IMR-90 (cell line): ENCODE measurements around the gene NAA10. TPM values are rescaled to one million over a fixed set of nuclear protein-coding genes. Genes with fewer than 3 reads are reported as not detected.

ENCODE experiments used
- ATAC-seq: fragments of 200-7000 bp; cut with Tn5 transposase; 2 replicates; pipeline ENCODE4 v1.9.1; 2020; ENCODE audit warnings: low read depth, mild to moderate bottlenecking, moderate library complexity
- BruUV-seq: library from RNA; stranded (reverse); fragments of 400-500 nt; replicated peaks from 2 replicates; lab custom pipeline; 2021; lab: Mats Ljungman, UMichigan
- CTCF ChIA-PET: fragments of 300-600 bp; formaldehyde crosslinking; extraction: SDS; loops from one replicate; lab custom pipeline; 2021; ENCODE audit warnings: antibody characterized with exemption; lab: Yijun Ruan, JAX
- POLR2A ChIA-PET: fragments of 300-600 bp; sonication (Branson Sonifier 250); formaldehyde crosslinking; loops from one replicate; lab custom pipeline; 2022; ENCODE audit warnings: antibody characterized with exemption; ENCODE audit not compliant: unreplicated experiment; lab: Charles Lee
- DNase-seq: peaks from one replicate; pipeline ENCODE4 v3.0.0; 2013
- H2AFZ ChIP-seq: replicated peaks from 2 replicates; pipeline ENCODE3; 2013; ENCODE audit warnings: low read length, mild to moderate bottlenecking; ENCODE audit not compliant: poor library complexity
- H2AK5ac ChIP-seq: 2 replicates; pipeline ENCODE4 v1.6.1; 2013; ENCODE audit warnings: low read depth, low read length, inconsistent platforms
- H2AK9ac ChIP-seq: replicated peaks from 2 replicates; pipeline ENCODE3; 2013; ENCODE audit warnings: mild to moderate bottlenecking, low read depth, low read length, moderate library complexity; ENCODE audit not compliant: poor library complexity
- H2BK120ac ChIP-seq: 2 replicates; pipeline ENCODE4 v1.6.1; 2013; ENCODE audit warnings: low read depth, low read length, inconsistent platforms
- H2BK15ac ChIP-seq: 3 replicates; pipeline ENCODE4 v1.6.1; 2013; ENCODE audit warnings: low read depth, low read length, inconsistent platforms
- H2BK20ac ChIP-seq: 2 replicates; pipeline ENCODE4 v1.6.1; 2013; ENCODE audit warnings: low read depth, mild to moderate bottlenecking, inconsistent platforms, low read length, moderate library complexity
- H2BK5ac ChIP-seq: 2 replicates; pipeline ENCODE4 v1.6.1; 2013; ENCODE audit warnings: mild to moderate bottlenecking, low read depth, low read length, inconsistent platforms; ENCODE audit not compliant: poor library complexity, severe bottlenecking
- H3K14ac ChIP-seq: replicated peaks from 2 replicates; pipeline ENCODE4 v1.6.1; 2013; ENCODE audit warnings: low read depth, low read length, inconsistent platforms
- H3K18ac ChIP-seq: 2 replicates; pipeline ENCODE4 v1.6.1; 2013; ENCODE audit warnings: low read depth, low read length, control low read depth
- H3K23ac ChIP-seq: 2 replicates; pipeline ENCODE4 v1.6.1; 2013; ENCODE audit warnings: low read depth, low read length, inconsistent platforms
- H3K27ac ChIP-seq: 2 replicates; pipeline ENCODE4 v1.5.1; 2013; ENCODE audit warnings: mild to moderate bottlenecking, control low read depth, low read length; ENCODE audit not compliant: insufficient read depth
- H3K27me3 ChIP-seq: 2 replicates; pipeline ENCODE4 v1.6.1; 2013; ENCODE audit warnings: low read length; ENCODE audit not compliant: control insufficient read depth, insufficient read depth
- H3K36me3 ChIP-seq: 2 replicates; pipeline ENCODE4 v1.6.1; 2013; ENCODE audit warnings: low read length, mixed read lengths; ENCODE audit not compliant: control insufficient read depth, insufficient read depth
- H3K4ac ChIP-seq: 2 replicates; pipeline ENCODE4 v1.6.1; 2013; ENCODE audit warnings: low read depth, low read length, inconsistent platforms
- H3K4me1 ChIP-seq: 2 replicates; pipeline ENCODE4 v1.6.1; 2013; ENCODE audit warnings: low read length, mixed read lengths; ENCODE audit not compliant: control insufficient read depth, insufficient read depth
- H3K4me2 ChIP-seq: 2 replicates; pipeline ENCODE4 v1.6.1; 2013; ENCODE audit warnings: low read depth, mild to moderate bottlenecking, control low read depth, low read length, moderate library complexity
- H3K4me3 ChIP-seq: 2 replicates; pipeline ENCODE4 v1.5.1; 2013; ENCODE audit warnings: low read depth, mild to moderate bottlenecking, control low read depth, low read length, moderate library complexity; ENCODE audit not compliant: insufficient read depth
- H3K56ac ChIP-seq: 2 replicates; pipeline ENCODE4 v1.6.1; 2013; ENCODE audit warnings: low read length, inconsistent platforms; ENCODE audit not compliant: insufficient read depth; ENCODE audit errors: extremely low read depth
- H3K79me1 ChIP-seq, 2 experiments: 2 replicates each; pipeline ENCODE4 v1.6.1; 2013; ENCODE audit warnings: low read length in 2 of 2, inconsistent platforms in 1 of 2, low read depth in 1 of 2
- H3K9ac ChIP-seq: 2 replicates; pipeline ENCODE4 v1.6.1; 2013; ENCODE audit warnings: low read depth, low read length, control low read depth
- H3K9me1 ChIP-seq: 2 replicates; pipeline ENCODE4 v1.6.1; 2013; ENCODE audit warnings: low read length, inconsistent platforms; ENCODE audit not compliant: insufficient read depth
- H3K9me3 ChIP-seq: 2 replicates; pipeline ENCODE4 v1.6.1; 2013; ENCODE audit warnings: low read length; ENCODE audit not compliant: control insufficient read depth, insufficient read depth
- H4K20me1 ChIP-seq: 2 replicates; pipeline ENCODE4 v1.6.1; 2013; ENCODE audit warnings: low read length, inconsistent platforms; ENCODE audit not compliant: insufficient read depth
- H4K5ac ChIP-seq: 2 replicates; pipeline ENCODE4 v1.6.1; 2013; ENCODE audit warnings: mild to moderate bottlenecking, low read depth, low read length, control low read depth
- H4K8ac ChIP-seq, 2 experiments: 2 replicates each; pipeline ENCODE4 v1.6.1; 2013; ENCODE audit warnings: low read depth in 2 of 2, low read length in 2 of 2, control low read depth in 1 of 2, inconsistent platforms in 1 of 2
- H4K91ac ChIP-seq: 2 replicates; pipeline ENCODE4 v1.6.1; 2013; ENCODE audit warnings: low read depth, low read length, inconsistent platforms; ENCODE audit not compliant: insufficient read depth
- CEBPB ChIP-seq: IDR thresholded peaks from 2 replicates; pipeline ENCODE4 v1.6.1; 2012; ENCODE audit warnings: low read depth, low read length, improper control_type of control experiment
- CHD1 ChIP-seq: IDR thresholded peaks from 2 replicates; pipeline ENCODE4 v1.6.1; 2012; ENCODE audit warnings: low read depth, low read length, improper control_type of control experiment
- CTCF ChIP-seq: conservative IDR thresholded peaks from 2 replicates; pipeline ENCODE4 v1.5.1; 2012; ENCODE audit warnings: mild to moderate bottlenecking, low read depth, low read length, improper control_type of control experiment
- ELK1 ChIP-seq: fragments of 150-350 bp; IDR thresholded peaks from 2 replicates; pipeline ENCODE4 v1.6.1; 2016; ENCODE audit warnings: low read depth, mild to moderate bottlenecking, low read length, moderate library complexity, borderline replicate concordance
- FOS ChIP-seq: fragments of 150-350 bp; IDR thresholded peaks from 2 replicates; pipeline ENCODE4 v1.6.1; 2016; ENCODE audit warnings: low read depth, low read length
- MAFK ChIP-seq: IDR thresholded peaks from 2 replicates; pipeline ENCODE4 v1.6.1; 2012; ENCODE audit warnings: low read depth, low read length, improper control_type of control experiment
- MAZ ChIP-seq: IDR thresholded peaks from 2 replicates; pipeline ENCODE4 v1.6.1; 2012; ENCODE audit warnings: low read depth, mild to moderate bottlenecking, low read length, improper control_type of control experiment, moderate library complexity, borderline replicate concordance
- NFE2L2 ChIP-seq: fragments of 150-350 bp; IDR thresholded peaks from 2 replicates; pipeline ENCODE4 v1.6.1; 2016; ENCODE audit warnings: low read depth, mild to moderate bottlenecking, low read length
- POLR2A ChIP-seq: IDR thresholded peaks from 2 replicates; pipeline ENCODE4 v1.6.1; 2012; ENCODE audit warnings: mild to moderate bottlenecking, low read depth, low read length
- RAD21 ChIP-seq: IDR thresholded peaks from 2 replicates; pipeline ENCODE4 v1.6.1; 2012; ENCODE audit warnings: low read length, improper control_type of control experiment
- RFX5 ChIP-seq: IDR thresholded peaks from 2 replicates; pipeline ENCODE4 v1.8.0; 2012; ENCODE audit warnings: low read depth, mild to moderate bottlenecking, low read length, moderate library complexity
- SMC3 ChIP-seq: fragments of 150-350 bp; IDR thresholded peaks from 2 replicates; pipeline ENCODE4 v1.6.1; 2016; ENCODE audit warnings: low read depth, mild to moderate bottlenecking, antibody characterized with exemption, low read length, moderate library complexity
- USF2 ChIP-seq: fragments of 150-350 bp; IDR thresholded peaks from 2 replicates; pipeline ENCODE4 v1.6.1; 2017; ENCODE audit warnings: mild to moderate bottlenecking, antibody characterized with exemption, low read length, low read depth
- WGBS, 2 experiments: methylation state at CpG; one replicate each; pipeline versions ENCODE4 v1.1.5 to v1.1.7; 2013; ENCODE audit warnings: missing lambda C conversion rate in 2 of 2; ENCODE audit not compliant: insufficient read length in 1 of 2; ENCODE audit errors: extremely low coverage in 2 of 2; 5-methylcytosine and 5-hydroxymethylcytosine counted together
- dilution Hi-C: fragments of 300-500 bp; cut with HindIII; formaldehyde crosslinking; loops from one replicate; pipeline ENCODE4 v1.14.3; 2018; ENCODE audit warnings: low sequenced_read_pairs; ENCODE audit not compliant: unreplicated experiment
- in situ Hi-C: fragments of 300-500 bp; cut with MboI; formaldehyde crosslinking; loops from 3 replicates; pipeline ENCODE4 v1.14.3; 2019; ENCODE audit warnings: low sequenced_read_pairs, inconsistent platforms, mixed read lengths
- intact Hi-C: fragments of 100-400 bp; cut with micrococcal nuclease; formaldehyde crosslinking; loops from 2 replicates; pipeline ENCODE4 v1.10.0; 2022
- polyA plus RNA-seq, 3 experiments: library from polyadenylated mRNA; depleted of rRNA; stranded (reverse); fragments of >200 nt; gene quantifications; 2 replicates each; pipeline ENCODE4 v1.2.3, GENCODE V29; 2012; ENCODE audit warnings: low replicate concordance in 1 of 3
- total RNA-seq: library from RNA; depleted of rRNA; stranded (reverse); fragments of >200 nt; gene quantifications from 2 replicates; pipeline ENCODE4 v1.2.3, GENCODE V29; 2012

NAA10 gene
- total and polyA plus RNA-seq, 2 of the 4 experiments (the other 2 are of a cell fraction), result 98.6 to 172 TPM

- H4K20me1 ChIP-seq, result no peaks in the 10 kb centered on the region; the same call in 1 of the 2 replicates
- H2BK20ac ChIP-seq, result peak overlapping the region; percentile 43; the same call in 1 of the 2 replicates
- peak overlapping the region; percentile 63 for H3K14ac ChIP-seq
- DNase-seq, result peak; percentile 87
- H2AK9ac ChIP-seq, result no peak overlapping the region
- dilution Hi-C loops (no loop called here), intact Hi-C loops (loop anchor here (2.0 kb wide), 1 partner anchor 72 kb away; no protein-coding TSS in a partner anchor), in situ Hi-C loops (loop anchor here (25.0 kb wide), 1 partner anchor 939 kb away; no protein-coding TSS in a partner anchor)
- H3K27ac ChIP-seq, result peak overlapping the region; percentile 7; the same call in 1 of the 2 replicates
- no peaks in the 10 kb centered on the region for H3K79me1 ChIP-seq
- H2AK5ac ChIP-seq, result peak overlapping the region; percentile 97
- H4K5ac ChIP-seq, result no peak overlapping the region
- H3K4me2 ChIP-seq, result peak overlapping the region; percentile 36
- CTCF ChIA-PET, result no interaction called here
- no peak overlapping the region for H3K4me3 ChIP-seq
- POLR2A ChIA-PET, result interaction anchor here (0.5 kb wide), 1 partner anchor 63 kb away, joined by 3 read pairs; no protein-coding TSS in a partner anchor
- H3K18ac ChIP-seq, result no peak overlapping the region; the same call in 1 of the 2 replicates
- peak overlapping the region; percentile 63 to 69; a peak in 3 of 4 replicates for H4K8ac ChIP-seq
- peak; percentile 96 for ATAC-seq
- H2BK15ac ChIP-seq, result peak overlapping the region; percentile 80; the same call in 2 of the 3 replicates
- H3K27me3 ChIP-seq, result peaks cover 8% of the 10 kb centered on the region
- H3K9ac ChIP-seq, result peak overlapping the region; percentile 30; the same call in 1 of the 2 replicates
- H3K4ac ChIP-seq, result peak overlapping the region; percentile 81
- H3K9me3 ChIP-seq, result peaks cover 3% of the 10 kb centered on the region; the same call in 1 of the 2 replicates
- 54 to 100% methylated on average over 1 to 9 of the region's 26 CpGs for WGBS, 2 experiments
- H4K91ac ChIP-seq, result peak overlapping the region; percentile 11; the same call in 1 of the 2 replicates
- H3K9me1 ChIP-seq, result peaks cover 4% of the 10 kb centered on the region
- peak overlapping the region; percentile 74 for H2BK120ac ChIP-seq
- H3K23ac ChIP-seq, result no peak overlapping the region
- H3K56ac ChIP-seq, result no peak overlapping the region
- H3K36me3 ChIP-seq, result no peaks in the 10 kb centered on the region
- H2AFZ ChIP-seq, result peak overlapping the region; percentile 56
- H2BK5ac ChIP-seq, result peak overlapping the region; percentile 74
- BruUV-seq, result no TSS peak
- H3K4me1 ChIP-seq, result peaks cover 9% of the 10 kb centered on the region; the same call in 1 of the 2 replicates
- TF ChIP-seq CEBPB (peak; percentile 81), ELK1 (no peak), NFE2L2 (no peak), MAFK (no peak), CTCF (no peak), RAD21 (no peak), RFX5 (no peak), USF2 (no peak), MAZ (peak; percentile 52; the same call in 1 of the 2 replicates), FOS (0 out of 2 replicates have a peak, but pooled peaks have one; percentile 28), SMC3 (no peak), POLR2A (no peak), CHD1 (no peak)
Observed at GRCh38 chrX:153900831-153901752, 33.7 kb downstream of the NAA10 start.
